Measurements from ENCODE around the gene TSHZ2.

- TF ChIP-seq RAD21 (conservative IDR thresholded peaks at IDR 0.05) (no peak), EP300 (conservative IDR thresholded peaks at IDR 0.05; ENCODE audit: poor library complexity, severe bottlenecking) (no peak)
Observed at GRCh38 chr20:53292347-53292746, 320.2 kb downstream of the TSHZ2 start.
